Hepatocyte (in vitro differentiated cells): ENCODE measurements around the gene VPS37C. TPM values are rescaled to one million over a fixed set of nuclear protein-coding genes. Genes with fewer than 3 reads are reported as not detected.

Experiments
- DNase-seq: peaks from one replicate; pipeline ENCODE4 v3.0.0-alpha.2; 2016; ENCODE audit warnings: low spot score
- H2AFZ ChIP-seq: fragments of 200-600 bp; sonication (generic); 2 replicates; pipeline ENCODE4 v1.6.0; 2016; ENCODE audit warnings: antibody characterized with exemption, mild to moderate bottlenecking
- H3K27ac ChIP-seq: fragments of 200-600 bp; sonication (generic); 2 replicates; pipeline ENCODE4 v1.5.1; 2016; ENCODE audit warnings: mild to moderate bottlenecking
- H3K27me3 ChIP-seq: fragments of 200-600 bp; sonication (generic); 2 replicates; pipeline ENCODE4 v1.6.1; 2016
- H3K36me3 ChIP-seq: fragments of 200-600 bp; sonication (generic); replicated peaks from 2 replicates; pipeline ENCODE4 v1.5.1; 2016; ENCODE audit warnings: low read depth; ENCODE audit not compliant: insufficient read depth
- H3K4me1 ChIP-seq: fragments of 200-600 bp; sonication (generic); 2 replicates; pipeline ENCODE4 v1.5.1; 2016; ENCODE audit warnings: mild to moderate bottlenecking, moderate library complexity; ENCODE audit not compliant: insufficient read depth
- H3K4me2 ChIP-seq: fragments of 200-600 bp; sonication (generic); 2 replicates; pipeline ENCODE4 v1.6.0; 2016
- H3K4me3 ChIP-seq: fragments of 200-600 bp; sonication (generic); 2 replicates; pipeline ENCODE4 v1.5.1; 2016; ENCODE audit warnings: mild to moderate bottlenecking
- H3K79me2 ChIP-seq: fragments of 200-600 bp; sonication (generic); 2 replicates; pipeline ENCODE4 v1.6.0; 2017; ENCODE audit warnings: mild to moderate bottlenecking
- H3K9me2 ChIP-seq: fragments of 200-600 bp; sonication (generic); replicated peaks from 2 replicates; pipeline ENCODE4 v1.6.0; 2017; ENCODE audit warnings: mild to moderate bottlenecking; ENCODE audit not compliant: insufficient read depth
- H3K9me3 ChIP-seq: fragments of 200-600 bp; sonication (generic); 2 replicates; pipeline ENCODE4 v1.5.1; 2016; ENCODE audit warnings: low read depth, mild to moderate bottlenecking
- H4K20me1 ChIP-seq: fragments of 200-600 bp; sonication (generic); 2 replicates; pipeline ENCODE4 v1.6.0; 2016; ENCODE audit warnings: mild to moderate bottlenecking; ENCODE audit not compliant: insufficient read depth, poor library complexity, severe bottlenecking
- CTCF ChIP-seq: fragments of 200-600 bp; sonication (generic); IDR thresholded peaks from 2 replicates; pipeline ENCODE4 v1.5.1; 2016; ENCODE audit warnings: antibody characterized with exemption, mild to moderate bottlenecking; ENCODE audit not compliant: poor library complexity
- EZH2 ChIP-seq: fragments of 200-600 bp; sonication (generic); IDR thresholded peaks from 2 replicates; pipeline ENCODE4 v1.6.1; 2016; ENCODE audit warnings: antibody characterized with exemption, mild to moderate bottlenecking, borderline replicate concordance
- EZH2phosphoT487 ChIP-seq: fragments of 200-600 bp; sonication (generic); IDR thresholded peaks from one replicate; pipeline ENCODE4 v1.6.1; 2018; ENCODE audit warnings: antibody characterized with exemption, mild to moderate bottlenecking, low read depth, moderate library complexity; ENCODE audit not compliant: unreplicated experiment, severe bottlenecking
- WGBS: methylation state at CpG from one replicate; pipeline ENCODE4 v1.1.6; 2016; ENCODE audit warnings: low lambda C conversion rate; ENCODE audit errors: missing lambda C conversion rate; 5-methylcytosine and 5-hydroxymethylcytosine counted together
- polyA plus RNA-seq: library from polyadenylated mRNA; unstranded; fragments of >200 nt; fragmentation: Nextera tagmentation; extraction: Ambion mirVana; gene quantifications from 2 replicates; pipeline ENCODE4 v1.2.1, GENCODE V29; 2016
- total RNA-seq: library from RNA; depleted of rRNA; stranded (reverse); fragments of >200 nt; gene quantifications from 2 replicates; pipeline ENCODE4 v1.2.3, GENCODE V29; 2014

VPS37C gene
- total and polyA plus RNA-seq, 2 experiments from 2014 or later: 17.0 to 26.6 TPM

GRCh38 chr11:61155741-61156140 is 5.5 kb downstream of the VPS37C start:
- Histone ChIP-seq H2AFZ (no peak overlapping the region), H3K9me2 (no peaks in the 10 kb centered on the region), H3K4me2 (no peak overlapping the region), H4K20me1 (peaks cover 2% of the 10 kb centered on the region), H3K4me1 (peaks cover 68% of the 10 kb centered on the region), H3K4me3 (no peak overlapping the region), H3K9me3 (peaks cover 3% of the 10 kb centered on the region), H3K79me2 (peaks cover 84% of the 10 kb centered on the region), H3K27ac (no peak overlapping the region), H3K36me3 (no peaks in the 10 kb centered on the region), H3K27me3 (no peaks in the 10 kb centered on the region)
- DNase-seq: no peak
- TF ChIP-seq CTCF: no peak
- TF ChIP-seq EZH2: no peak
- TF ChIP-seq EZH2phosphoT487: no peak
- WGBS: 90% methylated on average over 5 of the region's 5 CpGs

- Histone ChIP-seq H3K4me3 (no peak overlapping the region), H3K9me3 (peaks cover 3% of the 10 kb centered on the region), H3K79me2 (peaks cover 84% of the 10 kb centered on the region), H3K27me3 (no peaks in the 10 kb centered on the region), H3K9me2 (no peaks in the 10 kb centered on the region), H4K20me1 (peaks cover 6% of the 10 kb centered on the region), H3K27ac (no peak overlapping the region), H3K36me3 (no peaks in the 10 kb centered on the region), H3K4me2 (no peak overlapping the region), H2AFZ (no peak overlapping the region), H3K4me1 (peaks cover 69% of the 10 kb centered on the region)
- 100% methylated on average over 1 of the region's 1 CpG for WGBS
- no peak for DNase-seq
- TF ChIP-seq CTCF: no peak
- TF ChIP-seq EZH2: no peak
- no peak for TF ChIP-seq EZH2phosphoT487
Measured at GRCh38 chr11:61155312-61155711, 5.9 kb downstream of the VPS37C start.

- no peaks in the 10 kb centered on the region for H3K27me3 ChIP-seq
- DNase-seq: no peak
- no peaks in the 10 kb centered on the region for H3K9me2 ChIP-seq
- peaks cover 3% of the 10 kb centered on the region for H3K9me3 ChIP-seq
- H3K4me2 ChIP-seq: no peak overlapping the region
- H3K79me2 ChIP-seq: peaks cover 85% of the 10 kb centered on the region
- no peaks in the 10 kb centered on the region for H3K36me3 ChIP-seq
- no peak overlapping the region for H2AFZ ChIP-seq
- H3K27ac ChIP-seq: no peak overlapping the region
- TF ChIP-seq CTCF: no peak
- no peak for TF ChIP-seq EZH2phosphoT487
- TF ChIP-seq EZH2: no peak
- peaks cover 70% of the 10 kb centered on the region for H3K4me1 ChIP-seq
- no peak overlapping the region for H3K4me3 ChIP-seq
- peaks cover 6% of the 10 kb centered on the region for H4K20me1 ChIP-seq
- WGBS: 96% methylated on average over 4 of the region's 4 CpGs
Measured at GRCh38 chr11:61154528-61154927, 6.7 kb downstream of the VPS37C start.
